NCI-H1417 treated with DMSO at 0.1 percent for 48 hours (cell line): ENCODE results near the gene GPR180.

ENCODE experiments used
- DNase-seq: peaks from one replicate; lab custom pipeline; 2025; lab: John Stamatoyannopoulos, UW

Gene GPR180

GRCh38 chr13:94656176-94656575 is 54.5 kb downstream of the GPR180 start:
- no peak for DNase-seq

GRCh38 chr13:94656766-94657165 is 55.1 kb downstream of the GPR180 start:
- DNase-seq: no peak

GRCh38 chr13:94657167-94657566 is 55.5 kb downstream of the GPR180 start:
- no peak for DNase-seq

GRCh38 chr13:94658926-94659597 is 57.4 kb downstream of the GPR180 start:
- no peak for DNase-seq

GRCh38 chr13:94659598-94659946 is 57.9 kb downstream of the GPR180 start:
- DNase-seq: no peak

GRCh38 chr13:94660695-94661326 is 59.2 kb downstream of the GPR180 start:
- DNase-seq: peak; percentile 51

- DNase-seq: no peak
Observed at GRCh38 chr13:94661406-94661805, 59.7 kb downstream of the GPR180 start.

GRCh38 chr13:94662274-94662945 is 60.8 kb downstream of the GPR180 start:
- DNase-seq: no peak

- no peak for DNase-seq
Observed at GRCh38 chr13:94664889-94665288, 63.2 kb downstream of the GPR180 start.

GRCh38 chr13:94666065-94666464 is 64.4 kb downstream of the GPR180 start:
- no peak for DNase-seq

GRCh38 chr13:94667190-94667589 is 65.5 kb downstream of the GPR180 start:
- DNase-seq: no peak

- no peak for DNase-seq
Observed at GRCh38 chr13:94672400-94672799, 70.7 kb downstream of the GPR180 start.

- no peak for DNase-seq
Observed at GRCh38 chr13:94673851-94674250, 72.2 kb downstream of the GPR180 start.

GRCh38 chr13:94674609-94675348 is 73.1 kb downstream of the GPR180 start:
- peak; percentile 47 for DNase-seq

- DNase-seq: no peak
Observed at GRCh38 chr13:94677799-94678198, 76.1 kb downstream of the GPR180 start.

GRCh38 chr13:94678845-94679244 is 77.2 kb downstream of the GPR180 start:
- DNase-seq: no peak

- DNase-seq: no peak
Observed at GRCh38 chr13:94679614-94680013, 78.0 kb downstream of the GPR180 start.

GRCh38 chr13:94682229-94682628 is 80.6 kb downstream of the GPR180 start:
- DNase-seq: no peak

- no peak for DNase-seq
Observed at GRCh38 chr13:94683409-94683808, 81.8 kb downstream of the GPR180 start.
